ENCODE results near the gene IGLON5. TPM values are rescaled to one million over a fixed set of nuclear protein-coding genes. Genes with fewer than 3 reads are reported as not detected.

Gene IGLON5
- total RNA-seq, 4 donors from 2014 or later, result not detected

GRCh38 chr19:51361239-51361638, 49.8 kb downstream of the IGLON5 start:
- H3K27me3 ChIP-seq, result no peaks in the 10 kb centered on the region
- no peak overlapping the region for H3K4me3 ChIP-seq
- WGBS, 2 donors, result 80 to 93% methylated on average over 6 to 13 of the region's 13 CpGs
- H3K36me3 ChIP-seq, result no peaks in the 10 kb centered on the region
- no peak for DNase-seq
- peaks cover 35 to 59% (median 35%) of the 10 kb centered on the region in 3 donors for H3K4me1 ChIP-seq
- intact Hi-C loops (cut with DNase I), result no loop called here
- H3K9me3 ChIP-seq, result no peaks in the 10 kb centered on the region
- peak overlapping the region in 1 of 4 donors; percentile 43 for H3K27ac ChIP-seq
- no peak for TF ChIP-seq CTCF (IDR thresholded peaks at IDR 0.05)
- TF ChIP-seq POLR2A (IDR thresholded peaks at IDR 0.05), result no peak

- TF ChIP-seq CTCF (IDR thresholded peaks at IDR 0.05) (no peak), POLR2A (IDR thresholded peaks at IDR 0.05) (no peak)
- Histone ChIP-seq H3K4me3 (peak overlapping the region in 1 of 4 donors; percentile 88), H3K4me1 (peaks cover 32 to 65% (median 41%) of the 10 kb centered on the region in 3 donors), H3K36me3 (no peaks in the 10 kb centered on the region), H3K9me3 (no peaks in the 10 kb centered on the region), H3K27me3 (no peaks in the 10 kb centered on the region), H3K27ac (peak overlapping the region; percentile 52 to 99 (median 78))
- no peak for DNase-seq
- intact Hi-C loops (cut with DNase I), result no loop called here
- 73 to 78% methylated on average over 13 to 15 of the region's 15 CpGs for WGBS, 2 donors
Observed at GRCh38 chr19:51364200-51365106, 53.0 kb downstream of the IGLON5 start.

GRCh38 chr19:51365211-51365964, 53.9 kb downstream of the IGLON5 start:
- 10 to 11% methylated on average over 7 to 10 of the region's 10 CpGs for WGBS, 2 donors
- intact Hi-C loops (cut with DNase I), result no loop called here
- Histone ChIP-seq H3K9me3 (no peaks in the 10 kb centered on the region), H3K4me3 (peak overlapping the region; percentile 75 to 88 (median 82)), H3K27ac (peak overlapping the region; percentile 86 to 99 (median 98)), H3K4me1 (peaks cover 29 to 58% (median 41%) of the 10 kb centered on the region in 3 donors), H3K27me3 (no peaks in the 10 kb centered on the region), H3K36me3 (no peaks in the 10 kb centered on the region)
- DNase-seq, result no peak
- TF ChIP-seq CTCF (IDR thresholded peaks at IDR 0.05), result no peak
- TF ChIP-seq POLR2A (IDR thresholded peaks at IDR 0.05), result no peak

GRCh38 chr19:51365965-51366388, 54.5 kb downstream of the IGLON5 start, which contains the start of gene ETFB:
Gene ETFB, minus strand, starts transcription at chr19:51366388. Its CDS starts 62 bp downstream, at chr19:51366326.
- intact Hi-C loops (cut with DNase I), result no loop called here
- WGBS, 2 donors, result 0% methylated on average over 11 to 21 of the region's 27 CpGs

More at GRCh38 chr19:51365965-51366388, 54.5 kb downstream of the IGLON5 start, which contains the start of gene ETFB:
- H3K9me3 ChIP-seq, result no peaks in the 10 kb centered on the region
- TF ChIP-seq CTCF (IDR thresholded peaks at IDR 0.05), result no peak
- TF ChIP-seq POLR2A (IDR thresholded peaks at IDR 0.05), result no peak
- H3K36me3 ChIP-seq, result no peaks in the 10 kb centered on the region
- no peak for DNase-seq
- H3K4me3 ChIP-seq, result peak within 1 kb of the TSS; percentile 75 to 88 (median 82)
- H3K4me1 ChIP-seq, result peaks cover 29 to 58% (median 41%) of the 10 kb centered on the region in 3 donors
- H3K27ac ChIP-seq, result peak within 1 kb of the TSS; percentile 86 to 99 (median 98)
- no peaks in the 10 kb centered on the region for H3K27me3 ChIP-seq
